HG03066 (cell line): Measurements from ENCODE around the gene CACNA1I.
"Not testable (repeated sequence)": the region's sequence is repeated elsewhere in the genome, so short reads cannot be mapped to it uniquely, and the experiment has no call there.

Experiments used
- ATAC-seq: cut with Tn5 transposase; IDR thresholded peaks from one replicate; pipeline ENCODE4 v1.9.1; 2021; ENCODE audit warnings: low read depth; ENCODE audit not compliant: unreplicated experiment

CACNA1I gene

DNA sequence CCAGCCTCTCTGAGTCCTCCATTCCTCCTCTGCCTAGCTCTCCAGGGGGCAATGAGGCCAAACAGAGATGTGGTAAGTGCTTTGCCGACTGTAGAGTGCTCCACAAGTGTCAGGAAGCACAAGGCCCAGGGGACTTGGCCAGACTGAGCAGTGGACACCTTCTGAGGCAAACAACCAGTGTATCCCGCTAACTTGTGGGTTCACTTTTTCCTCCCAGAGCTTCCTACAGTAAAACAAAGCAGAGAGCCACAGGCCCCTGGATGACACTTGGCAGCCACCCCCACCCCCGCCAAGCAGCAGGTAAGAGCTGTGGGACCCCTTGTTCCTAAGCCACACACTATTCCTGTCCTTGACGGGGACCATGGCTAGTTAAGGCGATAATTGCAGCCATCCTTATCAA, 160.9 kb downstream of the CACNA1I start:
- no peak for ATAC-seq

DNA sequence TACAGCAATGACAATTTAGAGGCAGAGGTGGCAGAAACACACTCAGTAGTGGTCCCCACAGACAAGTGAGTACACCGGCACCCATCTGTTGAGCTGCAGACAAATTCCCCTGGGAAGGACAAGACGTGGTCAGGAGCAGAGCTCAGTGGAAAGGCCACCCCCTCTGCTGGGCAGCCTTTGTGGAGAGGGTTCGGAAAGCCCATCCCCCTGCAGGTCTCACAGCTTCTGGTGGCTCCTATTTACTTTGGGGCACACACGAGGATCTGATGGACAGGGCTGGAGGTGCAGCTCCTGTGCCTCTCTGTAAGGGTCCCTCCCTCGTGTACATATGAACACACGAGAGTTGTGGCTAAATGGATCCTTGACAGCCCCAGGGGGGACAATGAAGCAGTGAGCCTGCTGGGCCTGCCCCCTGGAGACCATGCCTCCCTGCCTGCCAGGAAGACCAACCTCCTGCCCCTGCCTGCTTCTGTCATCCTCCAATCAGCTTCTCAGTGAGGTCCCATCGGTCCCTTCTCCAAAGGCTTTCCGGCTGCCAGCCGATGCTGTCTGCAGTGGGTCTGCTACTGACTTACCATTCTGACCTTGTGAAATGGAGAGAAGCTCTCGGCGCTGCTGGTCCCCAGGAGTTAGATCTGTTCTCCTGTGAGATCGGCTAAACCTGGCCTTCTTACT, 161.5 kb downstream of the CACNA1I start:
- no peak for ATAC-seq

GRCh38 chr22:39732625-39733024, 162.1 kb downstream of the CACNA1I start:
- no peak for ATAC-seq

GRCh38 chr22:39733191-39733590, 162.6 kb downstream of the CACNA1I start:
- no peak for ATAC-seq

DNA sequence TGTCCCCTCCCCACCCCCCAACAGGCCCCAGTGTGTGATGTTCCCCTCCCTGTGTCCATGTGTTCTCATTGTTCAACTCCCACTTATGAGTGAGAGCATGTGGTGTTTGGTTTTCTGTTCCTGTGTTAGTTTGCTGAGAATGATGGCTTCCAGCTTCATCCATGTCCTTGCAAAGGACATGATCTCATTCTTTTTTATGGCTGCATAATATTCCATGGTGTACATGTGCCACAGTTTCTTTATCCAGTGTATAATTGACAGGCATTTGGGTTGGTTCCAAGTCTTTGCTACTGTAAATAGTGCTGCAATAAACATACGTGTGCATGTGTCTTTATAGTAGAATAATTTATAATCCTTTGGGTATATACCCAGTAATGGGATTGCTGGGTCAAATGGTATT, 163.5 kb downstream of the CACNA1I start:
- ATAC-seq, result not testable (repeated sequence)

- ATAC-seq, result no peak
Observed at GRCh38 chr22:39734866-39735265, 164.3 kb downstream of the CACNA1I start.

- ATAC-seq, result no peak
Observed at GRCh38 chr22:39735776-39736175, 165.2 kb downstream of the CACNA1I start.

- ATAC-seq, result no peak
Observed at GRCh38 chr22:39738746-39739145, 168.2 kb downstream of the CACNA1I start.
